Dendritic cell treated with granulocyte-macrophage colony-stimulating factor and Interleukin-4, amounts not matched to agents 40 ng/mL and 50 ng/mL, for 4 days (primary cell): ENCODE results near the gene HEXIM2.
A peak's percentile ranks its signal among the peaks of the same experiment; 100 is the strongest.

Source experiments
- H3K27ac Mint-ChIP-seq: one replicate; pipeline ENCODE4 v1.8.0; 2022; ENCODE audit warnings: mild to moderate bottlenecking, mixed read lengths
- H3K27me3 Mint-ChIP-seq: one replicate; pipeline ENCODE4 v1.8.0; 2022; ENCODE audit warnings: mild to moderate bottlenecking, mixed read lengths
- H3K36me3 Mint-ChIP-seq: one replicate; pipeline ENCODE4 v1.8.0; 2022; ENCODE audit warnings: low read depth, mixed read lengths
- H3K4me1 Mint-ChIP-seq: one replicate; pipeline ENCODE4 v1.8.0; 2022; ENCODE audit warnings: low read depth, mixed read lengths
- H3K4me3 Mint-ChIP-seq: one replicate; pipeline ENCODE4 v1.8.0; 2022; ENCODE audit warnings: mild to moderate bottlenecking, moderate library complexity, mixed read lengths
- H3K9me3 Mint-ChIP-seq: one replicate; pipeline ENCODE4 v1.8.0; 2022; ENCODE audit warnings: mixed read lengths
- intact Hi-C: fragments of 100-400 bp; cut with micrococcal nuclease; formaldehyde crosslinking; loops from one replicate; pipeline ENCODE4 v1.15.0; 2022

HEXIM2 gene

GRCh38 chr17:45131616-45132319 lies 29.9 kb upstream of the HEXIM2 start:
- peak overlapping the region; percentile 84 for H3K4me3 Mint-ChIP-seq
- intact Hi-C loops, result loop anchor here (10.0 kb wide), 1 partner anchor 217 kb away; the partner anchor contains the start of gene GFAP
- H3K9me3 Mint-ChIP-seq, result no peaks in the 10 kb centered on the region
- H3K4me1 Mint-ChIP-seq, result peaks cover 30% of the 10 kb centered on the region
- peak overlapping the region; percentile 72 for H3K27ac Mint-ChIP-seq
- peaks cover 4% of the 10 kb centered on the region for H3K36me3 Mint-ChIP-seq
- H3K27me3 Mint-ChIP-seq, result peaks cover 17% of the 10 kb centered on the region

GRCh38 chr17:45132320-45132571 lies 29.4 kb upstream of the HEXIM2 start, which contains the start of gene PLCD3:
Gene PLCD3, minus strand, starts transcription at chr17:45132515. Its CDS starts 105 bp downstream, at chr17:45132410.
- Mint-ChIP-seq H3K36me3 (peaks cover 4% of the 10 kb centered on the region), H3K27ac (peak within 1 kb of the TSS; percentile 72), H3K4me1 (peaks cover 31% of the 10 kb centered on the region), H3K27me3 (peaks cover 17% of the 10 kb centered on the region), H3K9me3 (no peaks in the 10 kb centered on the region), H3K4me3 (peak within 1 kb of the TSS; percentile 84)
- intact Hi-C loops, result loop anchor here (10.0 kb wide), 1 partner anchor 217 kb away; the partner anchor contains the start of gene GFAP

- H3K27me3 Mint-ChIP-seq, result peaks cover 17% of the 10 kb centered on the region
- H3K36me3 Mint-ChIP-seq, result peaks cover 7% of the 10 kb centered on the region
- peak overlapping the region; percentile 72 for H3K27ac Mint-ChIP-seq
- H3K9me3 Mint-ChIP-seq, result no peaks in the 10 kb centered on the region
- intact Hi-C loops, result loop anchor here (10.0 kb wide), 1 partner anchor 218 kb away; the partner anchor contains the start of gene GFAP
- peaks cover 25% of the 10 kb centered on the region for H3K4me1 Mint-ChIP-seq
- peak overlapping the region; percentile 84 for H3K4me3 Mint-ChIP-seq
Measured at GRCh38 chr17:45132572-45133463, 28.9 kb upstream of the HEXIM2 start.

- intact Hi-C loops, result loop anchor here (1.0 to 10.0 kb wide), 3 partner anchors 13 to 221 kb away; partner anchors contain the start of genes GFAP and HEXIM1
- Mint-ChIP-seq H3K27me3 (peaks cover 15% of the 10 kb centered on the region), H3K9me3 (no peaks in the 10 kb centered on the region), H3K27ac (peak within 1 kb of the TSS; percentile 82), H3K4me3 (peak within 1 kb of the TSS; percentile 87), H3K4me1 (peaks cover 25% of the 10 kb centered on the region), H3K36me3 (peaks cover 26% of the 10 kb centered on the region)
Measured at GRCh38 chr17:45135192-45135977, 26.3 kb upstream of the HEXIM2 start, which contains the start of gene ACBD4. Gene ACBD4, plus strand, starts transcription at chr17:45135687. Its CDS starts 458 bp downstream, at chr17:45136145.

- intact Hi-C loops, result loop anchor here (1.0 to 10.0 kb wide), 3 partner anchors 13 to 221 kb away; partner anchors contain the start of genes GFAP and HEXIM1
- Mint-ChIP-seq H3K27me3 (peaks cover 7% of the 10 kb centered on the region), H3K27ac (peak overlapping the region; percentile 82), H3K36me3 (peaks cover 26% of the 10 kb centered on the region), H3K4me1 (peaks cover 29% of the 10 kb centered on the region), H3K9me3 (no peaks in the 10 kb centered on the region), H3K4me3 (peak overlapping the region; percentile 87)
Measured at GRCh38 chr17:45135978-45136791, 25.5 kb upstream of the HEXIM2 start.

- no peaks in the 10 kb centered on the region for H3K27me3 Mint-ChIP-seq
- H3K9me3 Mint-ChIP-seq, result no peaks in the 10 kb centered on the region
- H3K4me1 Mint-ChIP-seq, result peaks cover 26% of the 10 kb centered on the region
- H3K36me3 Mint-ChIP-seq, result peaks cover 26% of the 10 kb centered on the region
- intact Hi-C loops, result loop anchor here (10.0 kb wide), 1 partner anchor 222 kb away; the partner anchor contains the start of gene GFAP
- H3K27ac Mint-ChIP-seq, result peak overlapping the region; percentile 14
- no peak overlapping the region for H3K4me3 Mint-ChIP-seq
Measured at GRCh38 chr17:45136846-45137560, 24.7 kb upstream of the HEXIM2 start.

- Mint-ChIP-seq H3K4me3 (no peak overlapping the region), H3K4me1 (peaks cover 26% of the 10 kb centered on the region), H3K36me3 (peaks cover 26% of the 10 kb centered on the region), H3K9me3 (no peaks in the 10 kb centered on the region), H3K27me3 (no peaks in the 10 kb centered on the region), H3K27ac (no peak overlapping the region)
- intact Hi-C loops, result loop anchor here (10.0 kb wide), 1 partner anchor 223 kb away; the partner anchor contains the start of gene GFAP
Measured at GRCh38 chr17:45137561-45138305, 23.9 kb upstream of the HEXIM2 start.

GRCh38 chr17:45138911-45139532 lies 22.7 kb upstream of the HEXIM2 start:
- Mint-ChIP-seq H3K27me3 (no peaks in the 10 kb centered on the region), H3K4me3 (no peak overlapping the region), H3K27ac (no peak overlapping the region), H3K9me3 (no peaks in the 10 kb centered on the region), H3K36me3 (peaks cover 26% of the 10 kb centered on the region), H3K4me1 (peaks cover 38% of the 10 kb centered on the region)
- intact Hi-C loops, result loop anchor here (10.0 kb wide), 1 partner anchor 224 kb away; the partner anchor contains the start of gene GFAP

GRCh38 chr17:45139533-45139920 lies 22.1 kb upstream of the HEXIM2 start:
- H3K4me3 Mint-ChIP-seq, result no peak overlapping the region

GRCh38 chr17:45143094-45143670 lies 18.5 kb upstream of the HEXIM2 start:
- H3K4me1 Mint-ChIP-seq, result peaks cover 50% of the 10 kb centered on the region
- H3K4me3 Mint-ChIP-seq, result no peak overlapping the region
- H3K27me3 Mint-ChIP-seq, result no peaks in the 10 kb centered on the region
- H3K36me3 Mint-ChIP-seq, result peaks cover 32% of the 10 kb centered on the region
- peak overlapping the region; percentile 82 for H3K27ac Mint-ChIP-seq
- intact Hi-C loops, result no loop called here
- H3K9me3 Mint-ChIP-seq, result no peaks in the 10 kb centered on the region

More at GRCh38 chr17:45139533-45139920, 22.1 kb upstream of the HEXIM2 start:
- H3K27ac Mint-ChIP-seq, result no peak overlapping the region
- peaks cover 26% of the 10 kb centered on the region for H3K36me3 Mint-ChIP-seq
- intact Hi-C loops, result loop anchor here (10.0 kb wide), 1 partner anchor 225 kb away; the partner anchor contains the start of gene GFAP
- H3K4me1 Mint-ChIP-seq, result peaks cover 40% of the 10 kb centered on the region
- H3K9me3 Mint-ChIP-seq, result no peaks in the 10 kb centered on the region
- H3K27me3 Mint-ChIP-seq, result no peaks in the 10 kb centered on the region

- peak overlapping the region; percentile 82 for H3K27ac Mint-ChIP-seq
- peak overlapping the region; percentile 69 for H3K4me3 Mint-ChIP-seq
- no peaks in the 10 kb centered on the region for H3K27me3 Mint-ChIP-seq
- peaks cover 50% of the 10 kb centered on the region for H3K4me1 Mint-ChIP-seq
- no peaks in the 10 kb centered on the region for H3K9me3 Mint-ChIP-seq
- H3K36me3 Mint-ChIP-seq, result peaks cover 32% of the 10 kb centered on the region
- intact Hi-C loops, result no loop called here
Measured at GRCh38 chr17:45143767-45144198, 17.9 kb upstream of the HEXIM2 start.
